PC-9 (cell line): ENCODE measurements around the gene ACOX1.

Experiments used
- EZH2 ChIP-seq: fragments of 200-600 bp; sonication (generic); IDR thresholded peaks from 2 replicates; pipeline ENCODE4 v1.8.0; 2017; ENCODE audit warnings: antibody characterized with exemption, low read depth
- TF ChIP-seq, protein P1 (sequence below): fragments of 200-600 bp; sonication (generic); conservative IDR thresholded peaks from 2 replicates; pipeline ENCODE4 v1.6.1; 2017; ENCODE audit warnings: mixed run types, antibody characterized with exemption, mild to moderate bottlenecking, moderate library complexity

DNA sequence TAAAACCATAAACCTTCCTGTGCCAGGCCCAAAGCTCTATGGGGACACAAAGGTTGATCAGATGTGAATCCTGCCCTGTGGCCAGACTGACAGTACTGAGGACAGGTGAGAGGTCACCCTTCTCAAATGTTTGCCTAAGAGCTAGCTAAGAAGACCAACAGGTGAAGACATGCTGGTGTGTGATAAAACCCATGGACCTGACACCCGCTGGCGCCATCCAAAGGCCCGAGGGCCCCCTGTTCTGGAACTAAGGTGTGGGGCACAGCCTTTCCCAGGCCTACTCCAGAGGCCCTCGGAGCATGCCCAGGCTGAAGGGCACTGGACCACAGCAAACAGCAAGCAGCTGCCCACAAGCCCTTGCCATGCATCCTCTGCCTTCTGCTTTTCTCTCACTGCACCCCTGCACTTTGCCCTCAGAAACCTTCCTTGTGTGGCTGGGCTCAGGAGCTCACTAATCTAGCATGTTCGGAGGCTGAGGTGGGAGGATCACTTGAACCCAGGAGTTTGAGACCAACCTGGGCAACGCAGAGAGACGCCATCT is 16.5 kb upstream of the ACOX1 start:
- TF ChIP-seq, protein P1, sequence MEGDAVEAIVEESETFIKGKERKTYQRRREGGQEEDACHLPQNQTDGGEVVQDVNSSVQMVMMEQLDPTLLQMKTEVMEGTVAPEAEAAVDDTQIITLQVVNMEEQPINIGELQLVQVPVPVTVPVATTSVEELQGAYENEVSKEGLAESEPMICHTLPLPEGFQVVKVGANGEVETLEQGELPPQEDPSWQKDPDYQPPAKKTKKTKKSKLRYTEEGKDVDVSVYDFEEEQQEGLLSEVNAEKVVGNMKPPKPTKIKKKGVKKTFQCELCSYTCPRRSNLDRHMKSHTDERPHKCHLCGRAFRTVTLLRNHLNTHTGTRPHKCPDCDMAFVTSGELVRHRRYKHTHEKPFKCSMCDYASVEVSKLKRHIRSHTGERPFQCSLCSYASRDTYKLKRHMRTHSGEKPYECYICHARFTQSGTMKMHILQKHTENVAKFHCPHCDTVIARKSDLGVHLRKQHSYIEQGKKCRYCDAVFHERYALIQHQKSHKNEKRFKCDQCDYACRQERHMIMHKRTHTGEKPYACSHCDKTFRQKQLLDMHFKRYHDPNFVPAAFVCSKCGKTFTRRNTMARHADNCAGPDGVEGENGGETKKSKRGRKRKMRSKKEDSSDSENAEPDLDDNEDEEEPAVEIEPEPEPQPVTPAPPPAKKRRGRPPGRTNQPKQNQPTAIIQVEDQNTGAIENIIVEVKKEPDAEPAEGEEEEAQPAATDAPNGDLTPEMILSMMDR: no peak
- TF ChIP-seq EZH2: no peak
